HT1080 (cell line): ENCODE data around the gene TCF7. TPM values are rescaled to one million over a fixed set of nuclear protein-coding genes. Genes with fewer than 3 reads are reported as not detected.

ENCODE experiments used
- DNase-seq: peaks from one replicate; pipeline ENCODE4 v3.0.0-alpha.2; 2015; ENCODE audit warnings: low read depth
- small RNA-seq: library from RNA; depleted of rRNA; stranded (forward); fragments of <200 nt; gene quantifications from one replicate; pipeline ENCODE3, GENCODE V24; 2014
- total RNA-seq: library from RNA; depleted of rRNA; stranded (reverse); fragments of >200 nt; shearing (Covaris generic); gene quantifications from 2 replicates; pipeline ENCODE4 v1.2.3, GENCODE V29; 2014; rRNA removed

TCF7 gene
- total RNA-seq, 1 experiment from 2014 or later, result not detected

DNA sequence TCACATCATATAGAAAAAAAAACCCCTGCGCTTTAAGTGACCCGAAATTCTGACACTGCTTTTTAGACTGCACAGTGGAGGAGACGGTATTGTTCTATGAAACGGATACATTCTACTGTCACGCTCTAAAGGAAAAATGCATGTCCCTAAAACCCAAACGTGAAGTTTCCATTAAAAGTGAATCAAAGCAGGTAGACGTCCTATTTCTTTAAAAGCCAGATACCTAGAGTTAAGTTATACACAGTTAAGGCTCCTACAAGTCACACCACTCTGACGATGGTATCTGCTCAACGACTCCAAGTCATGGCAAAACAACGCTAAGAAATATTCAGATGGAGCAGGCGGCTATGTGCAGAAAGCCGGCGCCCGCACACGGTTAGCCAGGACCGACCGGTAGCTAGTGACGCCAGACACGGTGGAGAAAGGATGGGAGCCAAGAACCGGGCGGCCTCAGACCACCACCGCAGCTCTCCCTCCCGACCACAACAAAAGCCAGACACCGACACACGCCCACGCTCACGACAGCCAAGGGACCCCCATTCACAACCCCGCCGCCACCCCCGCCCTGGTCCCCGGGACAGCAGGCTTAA, 61.5 kb downstream of the TCF7 start:
- DNase-seq, result peak; percentile 16

DNA sequence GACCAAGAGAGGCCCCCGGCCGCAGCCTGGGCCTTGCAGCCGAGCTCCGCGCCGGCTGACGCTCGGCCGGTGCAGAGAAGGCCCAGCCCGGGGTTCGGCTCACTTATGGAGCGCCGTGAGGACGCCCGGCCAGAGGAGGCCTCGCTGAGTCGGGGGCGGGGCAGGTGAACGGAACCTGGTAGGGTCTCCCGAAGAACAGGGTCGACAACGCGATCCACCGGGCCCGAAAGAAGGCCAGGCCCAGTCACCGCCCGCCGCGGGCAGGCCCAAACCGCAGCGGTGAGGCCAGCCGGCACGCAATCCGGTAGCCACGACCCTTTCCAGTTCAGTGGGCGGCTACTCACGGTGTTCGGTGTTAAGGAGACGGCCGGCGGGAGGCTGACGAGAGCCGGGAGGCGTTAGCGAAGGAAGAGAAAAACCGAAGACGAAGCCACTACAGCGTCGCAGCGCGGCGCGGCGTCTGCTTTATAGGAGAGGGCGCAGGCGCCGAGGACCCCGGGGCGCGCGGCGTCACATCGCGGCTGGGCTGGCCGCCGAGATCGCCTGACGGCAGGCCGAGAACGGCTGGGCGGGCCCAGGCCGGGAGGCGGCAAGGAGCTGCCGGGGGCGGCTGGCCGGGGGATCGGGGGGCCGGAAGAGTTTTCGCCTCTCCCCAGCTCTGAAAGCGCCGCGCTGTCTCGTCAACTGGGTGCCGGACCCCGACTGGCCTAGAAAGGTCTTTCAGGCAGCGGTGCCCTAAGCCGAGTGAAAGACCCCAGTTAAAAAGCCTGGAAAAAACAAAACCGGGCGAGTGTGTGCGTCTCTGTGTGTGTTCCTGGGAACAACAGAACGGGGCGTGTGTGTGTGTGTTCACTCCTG, 62.3 kb downstream of the TCF7 start, which contains the start of gene SKP1:
Gene SKP1, minus strand, starts transcription at position 440 of the 858 bp plus-strand sequence. CDS start 2,928 bp downstream, outside the sequence.
- DNase-seq, result peak; percentile 77

DNA sequence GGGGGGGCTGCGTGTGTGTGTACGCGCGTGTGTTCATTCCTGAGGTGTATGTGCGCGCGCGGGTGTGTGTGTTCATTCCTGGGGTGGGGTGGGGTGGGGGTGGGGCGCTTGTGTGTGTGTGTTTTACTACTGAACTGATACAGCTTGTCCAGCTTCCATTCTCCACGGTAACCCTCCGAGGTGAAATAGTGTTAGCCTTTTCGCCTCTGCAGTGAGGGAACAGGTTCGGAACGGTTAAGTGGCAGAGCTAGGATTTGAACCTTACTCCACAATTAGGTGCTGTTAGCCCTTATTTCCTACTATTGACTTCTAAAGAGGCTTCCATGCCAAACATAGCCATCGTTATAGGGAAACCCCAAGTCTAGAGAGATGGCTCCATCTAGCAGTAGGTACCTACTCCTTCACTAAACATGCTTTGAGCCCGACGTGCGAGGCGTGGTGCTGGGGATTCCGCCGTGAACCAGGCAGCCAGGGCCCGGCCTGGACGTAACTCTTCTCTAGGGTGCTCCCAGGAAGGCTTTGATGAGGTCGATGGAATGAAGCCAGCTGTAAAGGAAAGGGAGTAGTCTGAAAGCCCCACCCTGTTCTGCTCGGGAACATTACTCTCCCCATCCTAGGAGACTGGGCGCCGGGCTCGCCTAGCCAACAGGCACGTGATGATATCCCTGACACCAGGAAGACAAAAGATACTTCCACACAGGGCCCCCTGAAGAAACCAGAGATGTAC, 63.1 kb downstream of the TCF7 start:
- DNase-seq, result peak; percentile 10

DNA sequence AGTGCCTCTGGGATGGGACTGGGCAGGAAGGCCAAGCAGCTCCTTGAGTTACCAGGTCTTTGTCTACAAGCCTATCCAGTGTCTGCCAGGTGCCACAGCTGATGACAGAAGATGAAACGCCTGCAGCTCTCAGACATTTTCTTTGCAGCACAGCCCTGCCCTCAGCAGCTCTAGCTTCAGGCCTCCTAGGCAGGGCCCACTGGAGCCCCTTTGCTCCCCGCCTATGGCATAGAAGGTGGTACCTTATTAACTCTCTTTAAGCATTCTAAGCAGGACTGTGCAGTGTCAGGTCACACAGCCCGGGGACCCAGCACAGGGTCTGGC, 63.6 kb downstream of the TCF7 start:
- DNase-seq, result no peak

GRCh38 chr5:134183481-134183880, 69.0 kb downstream of the TCF7 start:
- DNase-seq, result no peak

- peak; percentile 54 for DNase-seq
These were observed 70.0 kb downstream of the TCF7 start for GRCh38 chr5:134184155-134185135.

DNA sequence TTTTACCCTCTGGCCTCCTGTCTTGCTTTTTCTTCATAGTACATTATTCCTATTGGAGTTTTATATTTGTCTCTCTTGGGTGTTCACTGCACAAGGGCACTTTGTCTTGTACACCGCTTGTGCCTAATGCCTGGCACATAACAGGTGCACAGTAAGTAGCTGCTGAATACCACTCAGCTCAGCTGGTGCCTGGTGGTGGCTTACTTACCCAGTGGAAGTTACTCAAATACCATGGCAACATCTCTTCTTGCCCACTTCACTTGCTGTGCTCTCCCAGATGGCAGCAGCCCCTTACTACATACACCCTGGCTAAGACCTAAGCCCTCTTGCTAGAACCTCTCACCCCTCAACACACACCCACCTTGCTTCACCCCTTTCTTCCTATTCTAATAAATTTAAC, 73.6 kb downstream of the TCF7 start:
- no peak for DNase-seq

GRCh38 chr5:134189031-134189430, 74.5 kb downstream of the TCF7 start:
- no peak for DNase-seq

GRCh38 chr5:134195666-134196065, 81.2 kb downstream of the TCF7 start:
- DNase-seq, result no peak

Small RNA genes lying within 50 kb of the gene (small RNA-seq; reads per million reads assigned to genes)
- not detected for gene AC008608.1

Other genes with a start within 250 kb of the TCF7 start
- 57.6 and 64.7 TPM in 2 replicates for gene C5orf15, start 146.1 kb upstream of the TCF7 start, total RNA-seq
- 405 and 411 TPM in 2 replicates for gene VDAC1, start 109.7 kb upstream of the TCF7 start, total RNA-seq
- 235 and 289 TPM in 2 replicates for gene SKP1, start 62.3 kb downstream of the TCF7 start, total RNA-seq
- gene PPP2CA, start 111.4 kb downstream of the TCF7 start, total RNA-seq, result 224 and 287 TPM in 2 replicates